ENCODE data around the gene AAR2.

Gene AAR2

GRCh38 chr20:36219671-36220220, 16.5 kb upstream of the AAR2 start:
- DNase-seq: no peak

GRCh38 chr20:36225666-36226065, 10.6 kb upstream of the AAR2 start:
- DNase-seq: no peak

- DNase-seq: no peak
Measured at GRCh38 chr20:36228770-36229169, 7.5 kb upstream of the AAR2 start.

GRCh38 chr20:36230019-36230418, 6.3 kb upstream of the AAR2 start:
- no peak for DNase-seq

GRCh38 chr20:36231331-36231730, 4.9 kb upstream of the AAR2 start:
- no peak for DNase-seq

GRCh38 chr20:36234771-36235320, 1.4 kb upstream of the AAR2 start:
- DNase-seq: no peak

GRCh38 chr20:36236786-36237121, 476 bp downstream of the AAR2 start:
- DNase-seq: no peak

GRCh38 chr20:36237477-36237876, 1.2 kb downstream of the AAR2 start:
- no peak for DNase-seq

- no peak for DNase-seq
Measured at GRCh38 chr20:36238153-36238552, 1.9 kb downstream of the AAR2 start.

- DNase-seq: no peak
Measured at GRCh38 chr20:36238760-36239159, 2.5 kb downstream of the AAR2 start.

GRCh38 chr20:36240076-36240475, 3.8 kb downstream of the AAR2 start:
- no peak for DNase-seq

GRCh38 chr20:36241678-36242077, 5.4 kb downstream of the AAR2 start:
- DNase-seq: no peak

- DNase-seq: peak in 1 of 2 experiments; percentile 23
Measured at GRCh38 chr20:36243726-36244125, 7.4 kb downstream of the AAR2 start.

GRCh38 chr20:36246401-36246800, 10.1 kb downstream of the AAR2 start:
- peak; percentile 93 to 98 for DNase-seq

- DNase-seq: no peak
Measured at GRCh38 chr20:36248836-36249235, 12.6 kb downstream of the AAR2 start.

GRCh38 chr20:36249450-36249849, 13.2 kb downstream of the AAR2 start:
- no peak for DNase-seq

- no peak for DNase-seq
Measured at GRCh38 chr20:36251426-36251825, 15.1 kb downstream of the AAR2 start.

GRCh38 chr20:36252511-36252910, 16.2 kb downstream of the AAR2 start:
- DNase-seq: peak in 1 of 2 experiments; percentile 13

GRCh38 chr20:36253036-36253435, 16.8 kb downstream of the AAR2 start:
- no peak for DNase-seq

- DNase-seq: no peak
Measured at GRCh38 chr20:36254076-36254475, 17.8 kb downstream of the AAR2 start.

GRCh38 chr20:36255445-36255844, 19.2 kb downstream of the AAR2 start:
- DNase-seq: no peak

- DNase-seq: no peak
Measured at GRCh38 chr20:36259177-36260061, 23.1 kb downstream of the AAR2 start.

- DNase-seq: no peak
Measured at GRCh38 chr20:36260316-36260715, 24.0 kb downstream of the AAR2 start.

GRCh38 chr20:36261389-36262105, 25.3 kb downstream of the AAR2 start:
- DNase-seq: no peak
